ENCODE data around the gene FANCG. TPM values are rescaled to one million over a fixed set of nuclear protein-coding genes. Genes with fewer than 3 reads are reported as not detected.

The FANCG gene
- total RNA-seq, 1 experiment from 2014 or later: 46.2 TPM

DNA sequence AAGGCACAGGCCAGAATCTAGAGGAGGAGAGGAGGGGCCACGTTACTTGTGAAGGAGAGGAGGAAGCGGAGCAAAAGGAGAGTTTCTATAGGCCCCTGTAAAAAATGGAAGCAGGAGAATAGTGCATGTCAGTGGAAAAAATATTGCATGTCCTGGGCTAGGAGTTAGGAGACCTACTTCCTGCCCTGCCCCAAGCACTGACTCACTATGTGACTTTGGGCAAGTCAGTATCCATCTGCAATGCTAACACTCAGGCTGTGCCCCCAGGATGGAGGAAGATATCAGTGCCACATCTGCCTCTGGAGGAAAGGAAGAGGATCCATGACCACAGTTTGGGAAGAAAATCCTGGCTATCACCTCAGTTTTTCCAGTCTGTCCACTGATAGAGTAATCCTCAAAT is 9.7 kb upstream of the FANCG start:
- Mint-ChIP-seq H3K4me3 (ENCODE audit: low read depth, unreplicated experiment) (no peak overlapping the region), H3K27me3 (ENCODE audit: unreplicated experiment) (no peaks in the 10 kb centered on the region), H3K9me3 (ENCODE audit: low read depth, unreplicated experiment) (no peaks in the 10 kb centered on the region), H3K4me1 (ENCODE audit: low read depth, unreplicated experiment) (no peaks in the 10 kb centered on the region), H3K36me3 (ENCODE audit: insufficient read depth, unreplicated experiment) (no peaks in the 10 kb centered on the region), H3K27ac (ENCODE audit: unreplicated experiment) (no peak overlapping the region)
- no peak for DNase-seq
- BruUV-seq (replicated peaks): no TSS peak
- CTCF ChIA-PET: no interaction called here
- no peak for TF ChIP-seq CTCF (IDR thresholded peaks at IDR 0.05; ENCODE audit: unreplicated experiment)
- intact Hi-C loops (cut with micrococcal nuclease; ENCODE audit: unreplicated experiment): no loop called here

DNA sequence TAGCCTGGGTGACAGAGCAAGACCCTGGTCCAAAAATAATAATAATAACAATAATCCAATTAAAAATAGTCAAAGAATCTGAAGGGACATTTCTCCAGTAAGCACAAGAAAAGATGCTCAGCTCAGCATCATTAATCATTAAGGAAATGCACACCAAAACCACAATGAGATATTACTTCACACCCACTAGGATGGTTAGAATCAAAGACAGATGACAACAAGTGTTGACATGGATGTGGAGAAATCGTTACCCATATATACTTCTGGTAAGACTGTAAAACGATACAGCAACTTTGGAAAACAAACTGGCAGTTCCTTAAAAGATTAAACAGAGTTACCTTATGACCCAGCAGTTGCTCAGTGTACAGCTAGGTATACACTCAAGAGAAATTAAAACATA is 5.3 kb upstream of the FANCG start:
- H3K4me3 Mint-ChIP-seq (ENCODE audit: low read depth, unreplicated experiment): no peak overlapping the region
- peaks cover 4% of the 10 kb centered on the region for H3K4me1 Mint-ChIP-seq (ENCODE audit: low read depth, unreplicated experiment)
- H3K27me3 Mint-ChIP-seq (ENCODE audit: unreplicated experiment): no peaks in the 10 kb centered on the region
- H3K9me3 Mint-ChIP-seq (ENCODE audit: low read depth, unreplicated experiment): no peaks in the 10 kb centered on the region
- H3K27ac Mint-ChIP-seq (ENCODE audit: unreplicated experiment): no peak overlapping the region
- no TSS peak for BruUV-seq (replicated peaks)
- CTCF ChIA-PET: no interaction called here
- DNase-seq: no peak
- intact Hi-C loops (cut with micrococcal nuclease; ENCODE audit: unreplicated experiment): no loop called here
- no peak for TF ChIP-seq CTCF (IDR thresholded peaks at IDR 0.05; ENCODE audit: unreplicated experiment)
- peaks cover 4% of the 10 kb centered on the region for H3K36me3 Mint-ChIP-seq (ENCODE audit: insufficient read depth, unreplicated experiment)

GRCh38 chr9:35079041-35079425 is 709 bp downstream of the FANCG start:
- Mint-ChIP-seq H3K27ac (ENCODE audit: unreplicated experiment) (peak overlapping the region; percentile 67), H3K9me3 (ENCODE audit: low read depth, unreplicated experiment) (no peaks in the 10 kb centered on the region), H3K27me3 (ENCODE audit: unreplicated experiment) (no peaks in the 10 kb centered on the region), H3K4me1 (ENCODE audit: low read depth, unreplicated experiment) (peaks cover 18% of the 10 kb centered on the region), H3K36me3 (ENCODE audit: insufficient read depth, unreplicated experiment) (peaks cover 19% of the 10 kb centered on the region), H3K4me3 (ENCODE audit: low read depth, unreplicated experiment) (peak overlapping the region; percentile 81)
- DNase-seq: no peak
- intact Hi-C loops (cut with micrococcal nuclease; ENCODE audit: unreplicated experiment): no loop called here
- CTCF ChIA-PET: interaction anchor here (0.9 kb wide), 1 partner anchor 27 kb away, joined by 3 read pairs; no protein-coding TSS in a partner anchor
- TF ChIP-seq CTCF (IDR thresholded peaks at IDR 0.05; ENCODE audit: unreplicated experiment): no peak
- TSS peak; percentile 52 for BruUV-seq (replicated peaks)

DNA sequence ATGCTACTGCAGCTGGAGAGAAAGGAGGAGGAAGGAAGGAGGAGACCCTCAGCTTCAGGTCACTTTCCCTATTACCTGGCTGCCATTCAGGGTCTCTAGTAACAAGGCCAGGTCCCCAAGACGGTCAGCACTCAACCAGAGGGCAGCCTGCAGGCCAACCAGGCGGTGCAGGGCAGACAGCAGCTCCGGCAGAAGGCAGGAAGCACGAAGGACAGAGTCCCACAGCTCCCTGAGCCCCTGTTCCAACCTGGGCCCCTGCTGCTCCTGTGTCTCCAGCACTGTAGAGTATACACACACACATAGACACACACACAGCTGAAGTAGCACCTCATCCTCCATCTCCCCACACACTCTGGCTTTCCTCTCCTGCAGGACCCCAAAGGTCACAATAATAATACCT is 1.7 kb downstream of the FANCG start:
- Mint-ChIP-seq H3K4me3 (ENCODE audit: low read depth, unreplicated experiment) (peak overlapping the region; percentile 81), H3K4me1 (ENCODE audit: low read depth, unreplicated experiment) (peaks cover 22% of the 10 kb centered on the region), H3K27ac (ENCODE audit: unreplicated experiment) (no peak overlapping the region), H3K9me3 (ENCODE audit: low read depth, unreplicated experiment) (no peaks in the 10 kb centered on the region), H3K27me3 (ENCODE audit: unreplicated experiment) (no peaks in the 10 kb centered on the region), H3K36me3 (ENCODE audit: insufficient read depth, unreplicated experiment) (peaks cover 27% of the 10 kb centered on the region)
- TF ChIP-seq CTCF (IDR thresholded peaks at IDR 0.05; ENCODE audit: unreplicated experiment): no peak
- no TSS peak for BruUV-seq (replicated peaks)
- CTCF ChIA-PET: no interaction called here
- DNase-seq: no peak
- intact Hi-C loops (cut with micrococcal nuclease; ENCODE audit: unreplicated experiment): no loop called here

Measured in Calu3 (cell line).